Upper lobe of right lung (tissue), 1 donor: ENCODE results near the gene GTSE1. TPM values are rescaled to one million over a fixed set of nuclear protein-coding genes. Genes with fewer than 3 reads are reported as not detected.

Experiments
- ATAC-seq: fragments of 200-7000 bp; cut with Tn5 transposase; one replicate; pipeline ENCODE4 v1.9.1; 2020; ENCODE audit warnings: mild to moderate bottlenecking, moderate library complexity
- DNase-seq: peaks from one replicate; pipeline ENCODE4 v3.0.0-alpha.2; 2020
- H3K27ac ChIP-seq: fragments of 200-600 bp; one replicate; pipeline ENCODE4 v1.8.0; 2022
- H3K27me3 ChIP-seq: fragments of 200-600 bp; one replicate; pipeline ENCODE4 v1.8.0; 2022; ENCODE audit warnings: mild to moderate bottlenecking
- H3K36me3 ChIP-seq: fragments of 200-600 bp; one replicate; pipeline ENCODE4 v1.8.0; 2022
- H3K4me1 ChIP-seq: fragments of 200-600 bp; one replicate; pipeline ENCODE4 v1.8.0; 2022
- H3K4me3 ChIP-seq: fragments of 200-600 bp; one replicate; pipeline ENCODE4 v1.8.0; 2022; ENCODE audit warnings: mild to moderate bottlenecking
- H3K9me3 ChIP-seq: fragments of 200-600 bp; one replicate; pipeline ENCODE4 v1.8.0; 2022
- CTCF ChIP-seq: fragments of 200-600 bp; IDR thresholded peaks from one replicate; pipeline ENCODE4 v1.8.0; 2022; ENCODE audit warnings: antibody characterized with exemption
- intact Hi-C: fragments of 100-400 bp; cut with DNase I; formaldehyde crosslinking; loops from one replicate; pipeline ENCODE4 v1.11.0; 2022
- total RNA-seq: library from RNA; stranded (reverse); fragmentation: NEBNext Ultra II Directional; extraction: Animal tissue kit (Norgen Biotek cat#: 25700); gene quantifications from one replicate; pipeline ENCODE4 v1.2.1, GENCODE V29; 2021
- donor health status: DM: no; HTN: yes; CAD: no; lungs with severe emphysema.

GTSE1 gene
- total RNA-seq, 1 donor from 2014 or later: 0.43 TPM

- intact Hi-C loops: no loop called here
- Histone ChIP-seq H3K27me3 (no peaks in the 10 kb centered on the region), H3K9me3 (no peaks in the 10 kb centered on the region), H3K4me1 (peaks cover 19% of the 10 kb centered on the region), H3K36me3 (peaks cover 59% of the 10 kb centered on the region), H3K4me3 (no peak overlapping the region), H3K27ac (no peak overlapping the region)
- no peak for TF ChIP-seq CTCF
- ATAC-seq (no peak), DNase-seq (no peak)
Observed at GRCh38 chr22:46338636-46339035, 42.0 kb downstream of the GTSE1 start.

- Histone ChIP-seq H3K27me3 (no peaks in the 10 kb centered on the region), H3K9me3 (no peaks in the 10 kb centered on the region), H3K4me3 (no peak overlapping the region), H3K4me1 (peaks cover 14% of the 10 kb centered on the region), H3K36me3 (peaks cover 71% of the 10 kb centered on the region), H3K27ac (no peak overlapping the region)
- no peak for TF ChIP-seq CTCF
- DNase-seq (no peak), ATAC-seq (no peak)
- intact Hi-C loops: no loop called here
Observed at GRCh38 chr22:46339956-46340355, 43.3 kb downstream of the GTSE1 start.

- no peak for DNase-seq
- no peak for TF ChIP-seq CTCF
- Histone ChIP-seq H3K9me3 (no peaks in the 10 kb centered on the region), H3K27ac (no peak overlapping the region), H3K4me1 (peaks cover 13% of the 10 kb centered on the region), H3K36me3 (peaks cover 78% of the 10 kb centered on the region), H3K4me3 (no peak overlapping the region), H3K27me3 (no peaks in the 10 kb centered on the region)
- intact Hi-C loops: no loop called here
- ATAC-seq: no peak
Observed at GRCh38 chr22:46340676-46341075, 44.0 kb downstream of the GTSE1 start.

GRCh38 chr22:46346680-46347405 lies 50.2 kb downstream of the GTSE1 start:
- Histone ChIP-seq H3K9me3 (no peaks in the 10 kb centered on the region), H3K27ac (no peak overlapping the region), H3K4me1 (peaks cover 3% of the 10 kb centered on the region), H3K4me3 (no peak overlapping the region), H3K36me3 (peaks cover 98% of the 10 kb centered on the region), H3K27me3 (no peaks in the 10 kb centered on the region)
- DNase-seq (no peak), ATAC-seq (peak; percentile 74)
- intact Hi-C loops: no loop called here
- TF ChIP-seq CTCF: no peak

- TF ChIP-seq CTCF: no peak
- no peak for DNase-seq
- Histone ChIP-seq H3K4me1 (peaks cover 3% of the 10 kb centered on the region), H3K27ac (no peak overlapping the region), H3K9me3 (no peaks in the 10 kb centered on the region), H3K36me3 (peaks cover 98% of the 10 kb centered on the region), H3K27me3 (no peaks in the 10 kb centered on the region), H3K4me3 (no peak overlapping the region)
- intact Hi-C loops: no loop called here
- ATAC-seq: no peak
Observed at GRCh38 chr22:46347646-46348045, 51.0 kb downstream of the GTSE1 start.
